NCI-H2081 (cell line): ENCODE measurements around the gene USP35.

Source experiments
- DNase-seq, 2 experiments: peaks; one replicate each; lab custom pipeline; 2025; lab: John Stamatoyannopoulos, UW

The USP35 gene, protein sequence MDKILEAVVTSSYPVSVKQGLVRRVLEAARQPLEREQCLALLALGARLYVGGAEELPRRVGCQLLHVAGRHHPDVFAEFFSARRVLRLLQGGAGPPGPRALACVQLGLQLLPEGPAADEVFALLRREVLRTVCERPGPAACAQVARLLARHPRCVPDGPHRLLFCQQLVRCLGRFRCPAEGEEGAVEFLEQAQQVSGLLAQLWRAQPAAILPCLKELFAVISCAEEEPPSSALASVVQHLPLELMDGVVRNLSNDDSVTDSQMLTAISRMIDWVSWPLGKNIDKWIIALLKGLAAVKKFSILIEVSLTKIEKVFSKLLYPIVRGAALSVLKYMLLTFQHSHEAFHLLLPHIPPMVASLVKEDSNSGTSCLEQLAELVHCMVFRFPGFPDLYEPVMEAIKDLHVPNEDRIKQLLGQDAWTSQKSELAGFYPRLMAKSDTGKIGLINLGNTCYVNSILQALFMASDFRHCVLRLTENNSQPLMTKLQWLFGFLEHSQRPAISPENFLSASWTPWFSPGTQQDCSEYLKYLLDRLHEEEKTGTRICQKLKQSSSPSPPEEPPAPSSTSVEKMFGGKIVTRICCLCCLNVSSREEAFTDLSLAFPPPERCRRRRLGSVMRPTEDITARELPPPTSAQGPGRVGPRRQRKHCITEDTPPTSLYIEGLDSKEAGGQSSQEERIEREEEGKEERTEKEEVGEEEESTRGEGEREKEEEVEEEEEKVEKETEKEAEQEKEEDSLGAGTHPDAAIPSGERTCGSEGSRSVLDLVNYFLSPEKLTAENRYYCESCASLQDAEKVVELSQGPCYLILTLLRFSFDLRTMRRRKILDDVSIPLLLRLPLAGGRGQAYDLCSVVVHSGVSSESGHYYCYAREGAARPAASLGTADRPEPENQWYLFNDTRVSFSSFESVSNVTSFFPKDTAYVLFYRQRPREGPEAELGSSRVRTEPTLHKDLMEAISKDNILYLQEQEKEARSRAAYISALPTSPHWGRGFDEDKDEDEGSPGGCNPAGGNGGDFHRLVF

DNA sequence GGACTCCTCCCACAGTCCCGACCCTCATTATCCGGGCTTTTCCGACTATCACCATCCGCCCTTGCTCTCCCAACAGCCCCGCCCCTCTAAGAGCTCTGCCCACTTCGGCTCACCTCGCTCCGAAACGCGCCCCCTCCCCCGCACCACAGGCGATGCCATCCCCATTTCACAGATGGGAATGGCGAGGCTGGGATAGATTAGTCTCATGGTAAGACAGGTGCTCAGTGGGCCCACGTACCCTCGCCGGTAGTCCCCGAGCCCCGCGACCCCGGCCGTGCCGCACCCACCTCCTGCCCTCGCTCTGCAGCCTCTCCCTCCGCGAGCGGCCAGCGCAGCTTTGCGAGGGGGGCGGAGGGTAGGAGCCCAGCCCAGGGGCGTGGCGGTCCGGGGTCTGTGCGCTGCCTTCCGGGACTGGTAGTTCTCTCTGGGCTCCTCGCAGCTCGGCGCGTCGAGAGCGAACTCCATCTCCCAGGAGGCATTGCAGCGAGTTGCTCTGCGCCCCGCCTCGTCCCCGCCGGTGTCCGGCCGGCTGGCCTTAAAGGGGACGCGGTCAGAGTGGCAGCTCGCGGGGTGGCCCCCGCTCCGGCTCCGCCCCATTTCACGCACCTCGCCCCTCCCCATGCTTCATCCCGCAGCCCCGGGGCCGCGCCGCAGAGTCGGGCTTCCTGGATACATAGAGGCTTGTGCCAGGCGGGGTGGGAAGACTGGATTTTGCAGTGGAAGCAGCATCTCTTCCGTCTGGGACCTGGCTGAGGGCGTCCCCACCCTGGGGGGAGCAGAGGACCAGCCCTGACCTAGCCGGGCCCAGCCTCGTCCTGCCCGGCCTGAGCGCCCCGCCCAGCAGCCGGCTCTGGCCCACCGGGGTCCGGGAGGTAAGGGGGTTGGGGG, at the start of gene USP35, which contains the start of gene KCTD21:
Gene USP35, plus strand, starts transcription at position 634 of the 888 bp plus-strand sequence. CDS start 7,327 bp downstream, outside the sequence.
Gene KCTD21, minus strand, starts transcription at position 341 of the 888 bp plus-strand sequence. CDS start 14,072 bp downstream, outside the sequence.
- peak; percentile 94 to 96 for DNase-seq

DNA sequence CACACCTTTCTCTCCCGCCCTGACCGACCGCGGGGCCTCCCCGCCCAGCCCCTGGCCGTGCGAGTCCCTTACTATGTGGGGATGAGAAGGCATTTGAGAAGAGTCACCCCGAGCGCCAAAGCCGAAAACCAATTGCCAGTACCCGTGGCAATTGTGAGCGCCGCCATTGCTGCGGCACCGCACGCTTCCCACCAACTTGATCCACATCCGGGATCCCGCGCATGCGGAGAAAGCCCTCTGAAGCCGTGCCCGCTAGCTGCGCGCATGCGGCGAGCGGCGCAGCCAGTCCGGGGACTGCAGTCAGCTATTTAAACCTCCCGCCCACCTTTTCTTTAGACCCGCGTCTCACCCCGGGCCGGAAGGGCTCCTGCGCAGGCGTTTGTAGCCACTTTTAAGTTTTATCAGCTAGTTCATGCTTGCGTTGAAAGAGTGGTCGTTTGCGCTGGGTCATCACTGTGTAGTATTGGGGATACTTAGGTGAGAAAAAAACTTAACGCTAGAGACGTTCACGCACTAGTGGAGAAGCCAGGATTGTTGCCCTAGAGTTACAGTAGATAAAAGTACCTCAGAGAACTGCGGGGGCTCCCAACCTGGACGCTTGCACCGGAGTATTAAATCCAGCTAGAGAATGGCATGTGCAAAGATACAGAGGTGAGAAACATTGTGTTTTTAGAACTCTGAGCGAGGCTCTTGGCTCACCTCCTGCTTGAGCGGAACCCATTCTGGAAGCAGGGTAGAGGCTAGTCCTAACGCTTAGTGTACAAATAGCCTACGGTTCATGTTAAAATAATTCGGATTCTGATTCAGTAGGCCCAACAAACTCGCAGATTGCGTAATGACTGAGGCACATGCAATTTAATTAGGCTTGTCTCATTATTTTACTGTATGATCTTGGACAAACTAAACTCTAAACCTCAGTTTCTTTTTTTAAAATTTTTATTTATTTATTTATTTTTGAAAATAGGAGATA, 49.0 kb upstream of the USP35 start, which contains the start of gene ALG8:
Gene ALG8, minus strand, starts transcription at position 205 of the 970 bp plus-strand sequence. Its CDS starts 38 bp downstream, at position 167.
- peak; percentile 87 to 96 for DNase-seq

DNA sequence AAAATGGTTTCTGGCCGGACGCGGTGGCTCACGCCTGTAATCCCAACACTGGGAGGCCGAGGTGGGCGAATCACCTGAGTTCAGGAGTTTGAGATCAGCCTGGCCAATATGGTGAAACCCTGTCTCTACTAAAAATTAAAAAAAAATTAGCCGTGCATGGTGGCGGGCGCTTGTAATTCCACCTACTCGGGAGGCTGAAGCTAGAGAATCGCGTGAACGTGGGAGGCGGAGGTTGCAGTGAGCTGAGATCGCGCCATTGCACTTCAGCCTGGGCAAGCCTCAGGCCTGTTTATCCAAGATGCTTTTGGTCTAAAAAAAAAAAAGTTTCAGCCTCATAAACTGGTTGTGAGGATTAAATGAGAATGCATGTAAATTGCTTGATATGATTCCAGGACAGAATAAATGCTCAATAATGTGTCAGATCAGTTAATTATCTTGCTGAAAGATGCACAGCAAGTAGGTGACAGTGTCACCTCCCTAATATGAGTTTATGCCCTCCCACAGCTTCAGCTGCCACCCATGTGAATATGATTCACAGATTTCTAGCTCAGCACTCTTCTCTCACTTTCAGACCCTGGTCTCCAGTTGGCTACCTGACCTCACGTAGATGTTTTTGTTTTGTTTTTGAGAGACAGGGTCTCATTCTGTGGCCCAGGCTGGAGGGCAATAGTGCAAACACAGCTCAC, 48.2 kb upstream of the USP35 start:
- no peak for DNase-seq

DNA sequence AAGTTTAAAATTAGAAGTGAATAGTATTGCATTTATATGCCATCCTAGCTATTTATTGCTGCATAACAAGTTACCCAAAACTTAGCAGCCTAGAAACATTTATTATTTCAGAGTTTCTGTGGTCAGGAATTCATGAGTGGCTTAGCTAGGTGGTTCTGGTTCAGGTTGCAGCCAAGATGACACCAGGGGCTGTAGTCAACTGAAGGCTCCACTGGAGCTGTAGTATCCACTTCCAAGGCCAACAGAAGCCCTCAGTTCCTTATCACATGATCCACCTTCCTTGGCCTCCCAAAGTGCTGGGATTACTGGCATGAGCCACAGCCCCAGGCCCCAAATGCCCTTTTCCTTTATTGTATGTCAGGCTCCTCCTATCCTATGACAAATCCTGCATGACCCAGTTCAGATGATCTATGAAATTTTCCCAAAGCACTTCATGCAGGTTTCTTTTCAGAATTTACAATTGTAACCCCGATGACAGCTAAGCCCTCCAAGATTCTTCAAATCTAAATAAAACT, 43.2 kb upstream of the USP35 start:
- DNase-seq = no peak

DNA sequence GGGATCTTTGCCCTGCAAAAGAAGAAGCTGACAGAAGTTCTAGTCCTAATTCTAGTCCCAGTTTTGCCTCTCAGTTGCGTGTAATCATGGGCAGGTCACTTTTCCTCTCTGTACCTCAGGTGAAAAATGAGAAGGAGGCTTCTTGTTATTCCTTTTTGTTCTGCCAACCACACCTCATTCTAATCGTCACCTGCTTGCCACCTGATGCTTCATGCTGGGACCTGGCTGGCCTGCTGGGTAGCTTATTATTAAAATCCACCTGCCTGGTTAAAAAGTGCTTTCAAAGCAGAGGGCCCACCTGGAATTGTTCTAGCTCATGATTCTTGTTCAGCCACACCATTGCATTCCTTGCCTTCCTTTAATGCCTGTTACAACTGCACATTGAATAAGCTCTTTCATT, 40.9 kb upstream of the USP35 start:
- DNase-seq = peak; percentile 71 to 91

DNA sequence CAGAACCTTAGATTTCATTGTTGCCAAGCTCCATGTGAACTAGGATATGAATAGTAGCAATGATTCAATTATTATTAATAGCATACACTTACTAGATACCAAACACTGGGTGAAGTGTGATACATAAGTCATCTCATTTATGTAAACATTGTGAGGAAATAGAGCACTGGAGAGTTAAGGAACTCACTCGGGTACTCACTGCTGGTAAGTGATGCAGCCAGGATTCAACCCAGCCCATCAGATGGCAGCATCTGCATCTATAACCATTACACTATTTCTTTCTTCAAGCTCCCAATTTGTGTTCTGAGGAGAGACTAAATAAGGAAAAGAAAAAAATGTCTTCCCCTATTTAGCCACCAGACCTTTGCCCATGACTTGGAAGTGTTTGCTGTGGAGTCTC, 39.1 kb upstream of the USP35 start:
- DNase-seq = no peak

DNA sequence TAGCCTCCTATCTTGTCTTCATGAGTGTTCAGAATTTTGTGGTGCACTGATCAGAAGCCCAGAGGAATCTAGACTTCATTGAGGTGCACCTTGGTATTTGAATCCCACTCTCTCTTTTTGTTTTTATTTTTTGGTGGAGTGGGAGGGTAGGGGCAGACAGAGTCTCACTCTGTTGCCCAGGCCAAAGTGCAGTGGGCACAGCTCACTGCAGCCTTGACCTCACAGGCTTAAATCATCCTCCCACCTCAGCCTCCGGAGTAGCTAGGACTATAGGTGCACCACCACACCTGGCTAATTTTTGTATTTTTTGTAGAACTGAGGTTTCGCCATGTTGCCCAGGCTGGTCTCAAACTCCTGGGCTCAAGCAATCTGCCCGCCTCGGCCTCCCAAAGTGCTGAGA, 38.4 kb upstream of the USP35 start:
- no peak for DNase-seq

DNA sequence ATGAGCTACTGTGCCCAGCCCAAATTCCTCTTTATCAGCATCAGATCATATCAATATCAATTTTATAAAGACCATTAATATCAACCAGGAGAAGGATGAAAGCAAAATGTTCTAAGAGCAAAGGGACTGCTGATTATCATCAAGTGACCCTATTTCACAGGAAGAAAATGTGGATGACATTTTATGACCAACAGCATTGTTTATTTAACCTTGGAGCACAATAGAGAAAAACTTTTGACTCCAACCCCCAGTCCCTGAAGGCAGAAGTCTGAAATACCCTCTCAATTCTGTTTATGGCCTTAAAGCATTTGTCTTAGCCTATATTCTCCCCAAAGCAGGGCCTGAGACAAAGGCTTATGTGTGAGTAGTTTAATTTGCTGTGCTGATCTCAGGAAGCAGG, 38.0 kb upstream of the USP35 start:
- DNase-seq = no peak

DNA sequence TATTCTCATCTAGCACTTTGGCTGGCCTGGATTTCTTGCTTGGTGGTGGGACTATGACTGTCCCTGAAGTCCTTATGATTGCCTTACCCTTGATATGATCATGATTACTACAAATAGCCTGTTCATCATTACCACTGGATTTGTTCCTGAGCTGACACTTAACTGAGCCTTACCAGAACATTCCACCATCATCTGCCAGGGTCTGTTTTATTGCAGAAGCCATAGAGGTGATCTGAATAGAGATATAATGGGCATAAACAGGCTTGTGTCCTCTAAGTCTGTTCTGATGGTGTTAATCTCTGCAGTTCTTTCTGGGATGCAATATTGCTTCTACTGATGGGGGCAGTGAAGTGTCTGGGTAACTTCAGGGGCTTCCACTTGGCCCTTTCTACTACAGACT, 36.9 kb upstream of the USP35 start:
- no peak for DNase-seq

DNA sequence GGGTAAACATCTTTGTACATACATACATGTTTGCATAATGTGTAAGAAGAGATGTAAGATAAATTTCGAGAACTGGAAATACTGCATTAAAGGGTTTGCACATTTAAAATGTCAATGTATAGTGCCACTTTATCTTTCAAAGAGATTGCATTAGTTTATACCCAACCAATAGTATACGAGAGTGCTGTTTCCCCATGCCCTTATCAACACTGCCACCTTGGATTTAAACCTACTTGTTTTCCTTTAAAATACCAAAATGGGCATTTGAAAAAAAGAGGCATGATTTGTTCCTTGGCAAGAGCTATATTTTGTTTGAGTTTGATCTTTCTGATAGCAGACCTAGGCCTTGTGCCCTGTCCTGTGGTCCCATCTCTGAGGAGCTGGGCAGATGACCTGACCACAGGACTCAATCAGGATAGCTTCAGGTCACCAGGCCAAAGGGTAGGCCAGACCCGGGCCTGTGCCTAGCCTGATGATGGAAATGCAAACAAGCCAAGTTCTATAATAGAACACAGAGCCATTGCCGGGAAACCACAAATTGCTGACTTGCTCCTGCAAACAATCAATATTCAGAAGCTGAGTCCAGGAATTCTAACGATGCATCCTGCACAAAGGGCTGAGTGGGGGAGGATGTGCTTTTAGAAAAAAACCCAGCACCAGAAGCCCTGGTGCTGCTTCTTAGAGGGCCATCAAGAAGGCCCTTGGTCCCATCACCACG, 32.4 kb upstream of the USP35 start:
- no peak for DNase-seq

DNA sequence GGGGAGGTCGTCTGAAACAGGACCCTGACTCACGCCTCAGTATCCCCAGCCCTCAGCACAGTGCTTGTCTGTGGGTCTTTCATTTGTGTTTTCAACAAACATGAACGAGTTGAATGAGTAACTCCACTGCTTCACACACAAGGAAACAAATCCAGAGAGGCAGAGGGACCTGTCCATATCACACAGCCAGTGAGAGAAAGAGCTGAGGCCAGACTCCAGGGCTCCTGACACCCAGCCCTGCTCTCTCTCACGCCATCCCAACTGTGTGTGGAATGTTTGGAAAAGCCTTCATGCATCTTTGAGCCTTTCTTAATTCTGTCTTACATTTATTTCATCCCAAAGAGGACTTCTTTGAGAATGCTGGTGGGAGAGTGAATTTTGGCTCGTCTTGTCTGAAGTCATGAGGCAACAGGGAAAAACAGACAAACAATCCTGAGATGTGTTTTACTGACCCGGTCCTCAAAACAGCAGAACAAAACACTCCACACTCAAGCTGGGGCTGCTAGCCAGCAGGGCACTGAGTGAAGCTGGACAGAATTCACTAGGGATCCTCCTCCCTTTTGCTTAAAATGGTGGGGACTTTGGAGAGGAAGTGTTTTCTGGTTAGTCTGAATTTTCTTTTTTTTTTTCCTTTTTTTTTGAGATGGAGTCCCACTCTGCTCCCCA, 29.6 kb upstream of the USP35 start:
- DNase-seq = no peak

DNA sequence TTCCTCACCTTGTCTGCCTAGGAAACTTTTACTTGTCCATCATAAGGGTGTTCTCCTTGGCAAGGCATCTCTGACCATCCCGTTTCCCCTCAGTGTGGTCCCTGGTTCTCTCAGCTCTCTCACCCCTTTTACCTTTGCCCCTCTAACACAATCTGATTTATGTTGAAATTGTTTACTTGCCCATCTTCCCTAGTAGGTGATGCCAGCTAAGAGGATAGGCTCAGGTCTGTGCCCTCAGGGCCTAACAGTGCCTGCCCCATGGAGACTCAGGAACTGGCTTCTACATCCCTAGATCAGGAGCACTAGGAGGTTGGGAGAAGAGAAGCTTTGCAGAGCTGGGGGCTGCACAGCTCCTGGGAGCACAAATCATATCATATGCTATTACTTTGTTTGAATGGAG, 28.2 kb upstream of the USP35 start:
- DNase-seq = no peak

DNA sequence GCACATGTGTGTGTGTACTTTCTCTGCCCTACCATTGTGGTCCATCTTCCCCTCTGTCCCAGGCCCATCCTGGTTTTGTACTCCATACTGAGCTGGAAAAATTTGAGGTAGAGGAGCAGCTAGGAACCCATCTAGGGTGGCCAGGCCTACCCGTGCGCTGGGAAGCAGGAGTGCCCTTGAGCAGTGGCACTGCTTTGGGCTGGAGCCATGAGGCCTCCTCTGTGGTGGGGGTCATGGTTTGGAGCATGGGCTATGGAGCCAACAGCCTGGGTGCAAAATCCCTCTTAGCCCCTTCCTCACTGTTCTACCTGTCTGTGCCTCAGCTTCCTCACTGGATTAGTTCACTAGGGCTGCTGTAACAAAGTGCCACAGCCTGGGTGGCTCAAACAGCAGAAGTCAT, 27.4 kb upstream of the USP35 start:
- no peak for DNase-seq

DNA sequence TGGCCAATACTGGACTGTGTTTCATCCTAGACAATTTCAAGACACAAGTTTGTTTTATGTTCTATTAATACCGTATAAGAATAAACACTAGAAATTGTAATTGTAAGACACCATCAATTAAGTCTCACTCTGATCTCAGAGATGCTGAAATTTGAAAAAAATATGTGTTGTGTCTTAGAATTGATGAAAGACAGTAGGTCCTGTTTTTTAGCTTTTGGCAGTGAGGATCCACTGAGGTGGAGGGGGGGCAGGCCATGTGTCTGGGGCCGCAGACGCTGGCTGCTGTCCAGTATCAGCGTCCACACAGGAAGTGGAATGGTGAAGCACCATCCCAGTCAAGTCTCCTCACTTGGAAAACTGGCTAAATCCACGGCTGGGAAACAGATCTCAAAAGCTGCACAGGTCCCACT, 26.8 kb upstream of the USP35 start:
- no peak for DNase-seq

DNA sequence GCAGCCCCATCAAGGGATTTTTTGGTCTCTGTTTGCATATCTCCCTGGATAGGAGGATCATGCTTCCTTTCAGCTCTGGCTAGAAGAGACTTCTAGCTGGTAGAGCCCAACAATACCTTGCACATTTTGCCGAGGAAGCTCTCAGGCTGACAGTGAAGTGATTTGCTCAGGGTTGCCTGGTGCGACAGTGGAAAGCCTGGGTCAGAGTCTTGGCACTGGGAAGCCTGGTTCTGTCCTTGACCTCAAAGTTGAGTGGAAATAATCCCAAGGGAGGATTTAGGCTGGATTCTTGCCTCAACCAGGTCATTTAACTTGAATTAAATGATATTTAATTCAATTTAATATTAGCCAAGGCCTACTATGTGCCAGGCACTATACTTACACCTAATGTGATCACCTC, 24.9 kb upstream of the USP35 start:
- no peak for DNase-seq

DNA sequence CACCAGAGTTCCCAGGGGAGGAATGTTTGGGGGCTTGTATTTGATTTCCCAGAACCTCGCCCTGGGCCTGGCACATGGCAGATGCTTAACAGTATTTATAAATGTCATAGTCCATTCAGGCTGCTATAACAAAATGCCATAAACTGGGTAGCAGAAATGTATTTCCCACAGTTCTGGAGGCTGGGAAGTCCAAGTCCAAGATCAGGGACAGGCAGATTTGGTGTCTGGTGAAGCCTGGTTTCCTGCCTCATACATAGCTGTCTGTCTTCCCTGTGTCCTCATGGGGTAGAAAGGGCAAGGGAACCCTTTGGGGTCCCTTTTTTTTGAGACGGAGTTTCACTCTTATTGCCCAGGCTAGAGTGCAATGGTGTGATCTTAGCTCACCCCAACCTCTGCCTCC, 24.2 kb upstream of the USP35 start:
- no peak for DNase-seq

DNA sequence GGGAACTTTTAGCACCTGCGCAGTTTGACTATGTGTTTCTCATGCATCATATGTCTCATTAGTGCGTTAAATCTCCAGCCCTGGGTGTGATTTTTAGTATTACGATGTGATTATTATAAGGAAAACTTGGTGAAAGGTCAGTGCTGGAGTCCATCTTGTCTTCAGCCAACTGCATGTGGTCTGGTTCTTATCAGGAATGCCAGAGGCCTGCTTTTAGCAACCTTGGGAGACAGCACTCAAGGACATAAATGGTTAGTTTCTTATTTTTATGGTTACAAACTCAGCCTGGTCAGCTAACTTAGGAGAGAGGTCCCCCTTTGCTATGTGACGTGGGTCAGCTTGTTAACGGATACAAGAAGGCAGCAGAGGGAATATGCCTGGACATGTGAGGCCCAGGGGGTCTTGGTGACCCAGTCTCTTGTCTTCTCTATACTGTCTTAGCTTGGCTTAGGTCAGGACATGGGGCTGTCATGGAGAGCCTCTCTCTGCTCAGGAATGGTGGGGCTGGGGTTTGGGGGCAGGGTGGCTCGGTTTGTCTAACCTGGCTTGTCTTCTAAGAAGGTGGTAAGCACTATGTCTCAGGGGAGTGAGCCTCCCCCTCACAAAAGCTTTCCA, 21.8 kb upstream of the USP35 start:
- no peak for DNase-seq
